ENCODE results near the gene CLEC6A. TPM values are rescaled to one million over a fixed set of nuclear protein-coding genes. Genes with fewer than 3 reads are reported as not detected.

The CLEC6A gene
- total RNA-seq, 3 donors from 2014 or later, result not detected

GRCh38 chr12:8465301-8465996 lies 9.7 kb downstream of the CLEC6A start:
- no peak for DNase-seq
- Histone ChIP-seq H3K36me3 (ENCODE audit: low read depth) (no peaks in the 10 kb centered on the region), H3K9me3 (peaks cover 3% of the 10 kb centered on the region), H3K4me1 (ENCODE audit: low read depth) (no peaks in the 10 kb centered on the region), H3K4me3 (no peak overlapping the region)
- no peak for ATAC-seq
- no peak for TF ChIP-seq CTCF (IDR thresholded peaks at IDR 0.05)
- intact Hi-C loops (cut with DNase I, micrococcal nuclease), result no loop called here

GRCh38 chr12:8466241-8466640 lies 10.5 kb downstream of the CLEC6A start:
- no peak for TF ChIP-seq CTCF (IDR thresholded peaks at IDR 0.05)
- no peaks in the 10 kb centered on the region for H3K4me1 ChIP-seq (ENCODE audit: low read depth)
- ATAC-seq (no peak), DNase-seq (no peak)
- H3K36me3 ChIP-seq (ENCODE audit: low read depth), result no peaks in the 10 kb centered on the region
- peaks cover 3% of the 10 kb centered on the region for H3K9me3 ChIP-seq
- H3K4me3 ChIP-seq, result no peak overlapping the region
- intact Hi-C loops (cut with DNase I, micrococcal nuclease), result no loop called here

- ATAC-seq (no peak), DNase-seq (no peak)
- intact Hi-C loops (cut with DNase I, micrococcal nuclease), result no loop called here
- H3K4me3 ChIP-seq, result no peak overlapping the region
- no peak for TF ChIP-seq CTCF (IDR thresholded peaks at IDR 0.05)
- no peaks in the 10 kb centered on the region for H3K4me1 ChIP-seq (ENCODE audit: low read depth)
- H3K9me3 ChIP-seq, result peaks cover 3% of the 10 kb centered on the region
- no peaks in the 10 kb centered on the region for H3K36me3 ChIP-seq (ENCODE audit: low read depth)
Measured at GRCh38 chr12:8471090-8471489, 15.3 kb downstream of the CLEC6A start.

GRCh38 chr12:8475508-8476203 lies 19.9 kb downstream of the CLEC6A start:
- ATAC-seq, result no peak
- no peak for TF ChIP-seq CTCF (IDR thresholded peaks at IDR 0.05)
- Histone ChIP-seq H3K4me1 (ENCODE audit: low read depth) (no peaks in the 10 kb centered on the region), H3K9me3 (no peaks in the 10 kb centered on the region), H3K36me3 (ENCODE audit: low read depth) (no peaks in the 10 kb centered on the region), H3K4me3 (no peak overlapping the region)
- no peak for DNase-seq
- intact Hi-C loops (cut with DNase I, micrococcal nuclease), result no loop called here

GRCh38 chr12:8482571-8483061 lies 26.9 kb downstream of the CLEC6A start:
- Histone ChIP-seq H3K9me3 (no peaks in the 10 kb centered on the region), H3K36me3 (ENCODE audit: low read depth) (no peaks in the 10 kb centered on the region), H3K4me3 (no peak overlapping the region), H3K4me1 (ENCODE audit: low read depth) (no peaks in the 10 kb centered on the region)
- no peak for DNase-seq
- no peak for TF ChIP-seq CTCF (IDR thresholded peaks at IDR 0.05)
- intact Hi-C loops (cut with DNase I, micrococcal nuclease), result no loop called here
- ATAC-seq, result no peak

Measured in mucosa of descending colon (tissue), 3 donors.